Fibroblast of upper back skin (primary cell): ENCODE measurements around the gene MEGF6.
A peak's percentile ranks its signal among the peaks of the same experiment; 100 is the strongest.

Source experiments
- DNase-seq: peaks from one replicate; pipeline ENCODE4 v3.0.0-alpha.2; 2013

Gene MEGF6

DNA sequence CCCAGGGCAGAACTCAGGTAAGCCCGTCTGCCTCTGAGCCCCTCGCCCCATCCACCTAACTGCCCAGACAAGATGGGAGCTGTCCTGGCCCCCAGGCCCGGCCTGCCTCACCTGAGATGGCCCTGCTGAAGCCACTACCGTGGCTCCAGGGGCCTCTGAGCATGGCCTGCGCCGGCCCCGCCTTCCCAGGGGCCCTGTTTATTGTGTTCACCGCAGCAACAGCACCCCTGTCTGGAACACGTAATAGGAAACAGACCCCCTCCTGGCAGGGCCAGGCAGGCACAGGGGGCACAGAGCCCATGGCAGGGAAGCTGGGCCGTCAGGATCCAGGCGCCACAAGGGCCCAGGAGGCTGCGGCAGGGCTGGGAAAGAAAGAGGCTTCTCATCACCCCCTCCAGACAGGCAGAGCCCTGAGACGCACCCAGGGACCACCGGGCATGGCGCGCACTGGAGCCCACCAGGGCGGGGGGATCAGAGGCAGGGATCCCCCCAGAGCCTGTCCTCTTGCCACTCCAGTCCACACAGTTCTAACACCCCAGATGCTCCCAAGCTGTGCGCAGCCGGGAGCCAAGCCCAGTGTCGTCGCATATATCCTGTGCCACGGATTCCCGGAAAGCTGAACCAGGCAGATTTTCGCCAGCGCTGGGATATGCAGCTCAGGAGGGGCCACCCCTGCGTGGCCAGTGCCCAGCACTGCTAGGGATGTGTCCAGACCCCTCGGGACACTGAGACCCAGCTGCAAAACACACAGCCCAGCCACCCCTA, 94.2 kb downstream of the MEGF6 start:
- no peak for DNase-seq

DNA sequence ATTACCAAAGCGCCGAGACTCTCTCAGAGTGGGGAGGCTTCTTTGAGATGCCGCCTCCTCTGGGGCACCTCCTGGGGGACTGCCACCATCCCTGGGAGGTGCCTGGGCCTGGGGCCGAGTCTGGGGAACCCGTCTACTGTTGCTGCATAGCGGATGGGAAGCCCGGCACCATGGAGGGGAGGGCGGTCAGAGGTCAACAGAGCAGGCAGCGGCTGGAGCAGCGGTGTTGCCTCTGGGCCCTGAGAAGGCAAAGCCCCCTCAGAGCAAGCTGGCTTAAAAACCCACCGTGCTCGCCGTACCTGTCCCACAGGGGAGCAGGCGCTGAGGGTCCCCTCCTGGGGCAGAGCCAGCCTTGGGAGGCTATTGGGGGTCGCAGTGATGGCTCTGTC, 94.8 kb downstream of the MEGF6 start:
- no peak for DNase-seq

DNA sequence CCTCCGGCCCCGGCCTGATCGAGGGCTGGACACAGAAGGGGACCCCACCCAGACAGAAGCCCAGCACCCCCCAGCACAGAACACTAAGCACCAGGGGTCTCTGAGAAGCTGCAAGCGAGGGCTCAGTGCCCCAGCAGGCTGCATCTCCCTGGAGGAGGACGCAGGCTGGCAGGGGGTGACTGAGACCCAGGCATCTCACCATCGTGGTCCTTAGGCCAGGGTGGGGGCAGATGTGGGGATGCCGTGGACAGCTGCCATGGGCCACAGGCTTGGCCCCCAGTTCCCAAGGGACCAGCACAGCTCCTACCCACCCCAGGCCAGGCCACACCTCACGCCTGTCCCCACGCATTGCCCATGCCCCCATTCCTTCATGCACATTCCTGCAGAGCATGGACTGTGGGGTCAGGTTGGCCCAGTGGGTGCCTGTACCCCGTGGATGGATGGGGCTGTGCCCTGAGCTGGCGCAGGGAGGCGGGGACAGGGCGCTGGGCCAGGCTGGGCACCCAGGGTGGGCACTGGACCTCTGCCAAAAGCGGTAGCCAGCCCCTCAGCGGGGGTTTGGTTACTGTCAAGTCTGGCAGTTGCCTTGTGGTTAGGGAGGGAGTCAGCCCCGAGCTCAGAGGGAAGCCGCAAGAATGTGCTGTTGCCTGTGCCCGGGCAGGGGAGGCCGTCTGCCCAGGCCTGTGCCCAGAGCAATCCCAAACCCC, 95.4 kb downstream of the MEGF6 start:
- DNase-seq = peak; percentile 35

DNA sequence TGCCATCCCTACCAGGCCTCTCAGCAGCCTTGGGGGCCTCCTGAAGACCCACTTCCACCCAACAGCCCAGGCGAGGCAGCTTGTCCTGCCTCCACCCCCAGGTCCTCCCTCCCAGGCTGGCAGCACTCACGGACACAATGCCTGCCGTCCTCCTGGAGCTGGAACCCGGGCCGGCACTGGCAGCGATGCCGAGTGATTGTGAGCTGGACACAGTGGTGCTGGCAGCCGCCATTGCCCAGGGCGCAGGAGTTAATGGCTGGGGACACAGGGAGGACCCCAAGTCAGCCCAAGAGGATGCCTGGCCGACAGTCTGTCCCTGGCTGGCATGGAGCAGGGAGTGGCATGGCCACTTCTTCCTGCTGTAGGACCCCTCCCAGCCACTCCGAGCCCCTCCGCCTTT, 96.0 kb downstream of the MEGF6 start:
- no peak for DNase-seq

DNA sequence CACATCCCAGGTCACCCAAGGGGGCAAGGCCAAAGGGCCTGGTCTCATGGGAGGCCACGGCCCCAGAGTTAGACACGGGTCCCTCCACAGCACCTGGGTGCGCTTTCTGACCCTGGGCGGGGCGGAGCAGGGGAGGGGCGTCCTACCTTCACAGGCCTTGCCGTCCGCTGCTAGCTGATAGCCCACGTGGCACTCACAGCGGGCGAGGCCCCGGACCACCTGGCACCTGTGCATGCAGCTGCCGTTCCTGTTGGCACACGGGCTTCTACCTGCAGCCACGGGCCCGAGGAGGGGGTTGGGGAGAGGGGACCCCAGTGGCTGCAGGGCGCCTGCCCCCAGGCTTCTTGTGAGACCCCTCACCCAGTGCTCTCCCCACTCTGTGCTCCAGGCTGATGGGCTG, 96.9 kb downstream of the MEGF6 start:
- DNase-seq = no peak

DNA sequence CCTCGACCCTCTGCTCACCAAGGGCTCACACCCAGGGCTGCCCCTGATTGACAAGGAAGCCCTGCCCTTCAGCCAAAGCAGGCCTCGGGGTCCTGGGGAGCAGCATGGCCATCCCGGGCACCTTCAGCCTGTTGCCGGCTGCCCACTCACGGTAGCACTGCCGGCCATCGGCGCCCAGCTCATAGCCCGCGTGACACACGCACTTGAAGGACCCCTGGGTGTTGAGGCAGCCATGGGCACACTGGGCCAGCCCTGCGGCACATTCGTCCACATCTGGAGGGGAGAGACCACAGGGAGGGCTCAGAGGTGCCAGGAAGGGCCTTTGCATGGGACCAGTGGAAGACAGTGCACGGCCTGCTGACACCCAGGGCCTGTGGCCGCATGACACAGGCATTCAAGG, 99.5 kb downstream of the MEGF6 start:
- no peak for DNase-seq

DNA sequence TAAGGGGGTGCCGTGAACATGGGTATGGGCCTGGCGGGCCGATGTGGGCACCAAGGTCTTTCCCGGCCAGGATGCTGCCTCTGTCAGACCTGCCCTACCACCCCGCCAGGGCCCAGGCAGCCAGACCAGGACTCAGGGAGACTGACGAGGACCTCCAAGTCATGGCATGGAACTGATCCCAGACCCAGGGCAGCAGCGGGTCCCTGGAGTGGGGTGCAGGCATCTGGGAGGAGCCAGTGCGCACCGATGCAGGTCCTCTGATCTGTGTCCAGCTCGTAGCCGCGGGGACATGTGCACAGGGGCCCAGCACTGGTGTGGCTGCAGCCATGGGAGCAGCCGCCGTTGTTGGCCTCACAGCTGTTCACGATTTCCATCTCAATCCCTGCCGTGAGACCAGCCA, 100.0 kb downstream of the MEGF6 start:
- no peak for DNase-seq

DNA sequence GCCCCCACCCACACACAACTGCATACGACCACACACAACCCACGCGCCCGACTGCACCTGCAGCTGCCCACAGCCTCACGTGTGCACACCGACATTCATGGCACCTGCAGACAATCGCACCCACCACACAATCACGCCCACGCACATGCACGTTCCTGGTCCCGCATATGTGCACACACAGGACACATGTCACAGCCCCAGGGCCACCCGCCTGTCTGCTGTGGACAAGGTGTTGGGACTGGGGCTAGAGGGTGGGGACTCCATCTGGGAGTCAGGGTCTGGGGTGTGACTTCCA, 100.4 kb downstream of the MEGF6 start:
- no peak for DNase-seq

DNA sequence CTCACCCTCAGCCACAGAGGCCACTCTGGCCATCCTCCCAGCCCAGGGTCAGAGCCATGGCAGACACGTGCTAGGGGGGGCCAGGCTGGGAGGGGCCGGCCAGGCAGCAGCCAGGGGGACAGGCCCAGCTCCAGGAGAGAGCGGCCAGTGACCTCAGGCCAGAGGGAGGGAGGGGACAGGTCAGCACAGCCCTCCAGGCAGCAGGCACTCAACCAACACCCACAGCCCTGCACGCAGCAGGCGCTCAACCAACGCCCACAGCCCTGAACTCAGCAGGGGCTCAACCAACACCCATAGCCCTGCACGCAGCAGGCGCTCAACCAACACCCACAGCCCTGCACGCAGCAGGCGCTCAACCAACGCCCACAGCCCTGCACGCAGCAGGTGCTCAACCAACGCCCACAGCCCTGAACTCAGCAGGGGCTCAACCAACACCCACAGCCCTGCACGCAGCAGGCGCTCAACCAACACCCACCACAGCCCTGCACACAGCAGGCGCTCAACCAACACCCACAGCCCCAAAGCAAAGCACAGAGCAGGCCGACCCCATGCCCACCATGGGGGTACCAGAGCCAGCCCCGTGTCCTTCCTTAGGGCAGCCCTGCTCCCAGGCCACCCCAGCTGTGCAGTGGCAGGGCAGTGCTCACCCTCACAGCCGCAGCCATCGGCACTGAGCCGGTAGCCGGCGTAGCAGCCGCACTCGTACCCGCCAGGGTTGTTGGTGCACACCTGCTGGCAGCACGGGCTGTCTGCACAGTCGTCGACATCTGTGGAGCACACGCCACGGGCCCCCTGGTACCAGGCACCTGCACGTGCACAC, 101.0 kb downstream of the MEGF6 start:
- no peak for DNase-seq

DNA sequence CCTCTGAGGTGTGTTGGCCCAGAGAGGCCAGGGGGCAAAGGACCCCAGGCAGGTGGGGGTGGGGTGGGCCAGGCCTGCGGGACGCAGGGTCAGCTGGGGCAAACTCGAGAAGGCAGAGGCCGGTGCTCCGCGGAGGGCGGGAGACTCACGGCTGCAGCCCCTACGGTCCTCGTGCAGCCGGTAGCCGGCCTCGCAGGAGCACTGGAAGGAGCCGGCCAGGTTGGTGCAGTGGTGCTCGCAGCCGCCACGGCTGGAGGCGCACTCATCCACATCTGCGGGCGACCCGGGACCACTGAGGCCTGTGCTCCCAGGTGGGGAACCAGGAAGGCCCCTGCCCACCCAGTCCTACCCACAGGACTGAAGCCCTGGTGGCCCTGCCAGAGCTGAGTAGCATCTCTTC, 101.6 kb downstream of the MEGF6 start:
- DNase-seq = no peak

DNA sequence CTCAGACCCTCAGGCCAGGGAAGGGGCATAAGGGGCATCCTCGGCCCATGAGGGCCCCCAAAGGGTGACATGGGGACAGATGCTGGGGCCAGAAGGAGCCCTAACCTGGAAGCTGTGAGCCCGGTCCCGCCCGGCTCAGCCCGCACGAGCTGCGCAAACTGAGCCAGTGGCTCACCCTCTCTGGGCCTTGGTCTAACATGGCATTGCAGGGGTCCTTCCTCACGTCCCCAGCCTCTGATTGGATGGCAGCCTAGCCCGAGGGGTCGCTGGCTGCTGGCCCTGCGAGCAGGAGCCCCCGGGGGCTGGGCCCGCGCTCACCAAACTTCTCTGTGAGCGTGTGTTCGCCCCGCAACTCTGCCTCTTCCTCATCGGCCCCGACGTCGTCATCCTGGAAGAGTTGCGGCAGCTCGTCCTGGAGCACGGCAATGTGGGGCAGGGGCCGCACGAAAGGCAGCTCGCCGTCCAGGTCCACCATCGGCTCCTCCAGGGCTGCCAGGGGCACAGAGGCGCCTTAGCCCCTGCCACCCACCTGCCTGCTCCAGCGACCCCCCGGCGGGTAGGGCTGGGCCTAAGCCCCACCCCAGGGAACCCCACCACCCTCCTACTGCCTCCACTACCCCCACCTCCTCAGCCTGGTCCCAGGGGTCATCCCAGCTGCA, 102.4 kb downstream of the MEGF6 start:
- DNase-seq = no peak

DNA sequence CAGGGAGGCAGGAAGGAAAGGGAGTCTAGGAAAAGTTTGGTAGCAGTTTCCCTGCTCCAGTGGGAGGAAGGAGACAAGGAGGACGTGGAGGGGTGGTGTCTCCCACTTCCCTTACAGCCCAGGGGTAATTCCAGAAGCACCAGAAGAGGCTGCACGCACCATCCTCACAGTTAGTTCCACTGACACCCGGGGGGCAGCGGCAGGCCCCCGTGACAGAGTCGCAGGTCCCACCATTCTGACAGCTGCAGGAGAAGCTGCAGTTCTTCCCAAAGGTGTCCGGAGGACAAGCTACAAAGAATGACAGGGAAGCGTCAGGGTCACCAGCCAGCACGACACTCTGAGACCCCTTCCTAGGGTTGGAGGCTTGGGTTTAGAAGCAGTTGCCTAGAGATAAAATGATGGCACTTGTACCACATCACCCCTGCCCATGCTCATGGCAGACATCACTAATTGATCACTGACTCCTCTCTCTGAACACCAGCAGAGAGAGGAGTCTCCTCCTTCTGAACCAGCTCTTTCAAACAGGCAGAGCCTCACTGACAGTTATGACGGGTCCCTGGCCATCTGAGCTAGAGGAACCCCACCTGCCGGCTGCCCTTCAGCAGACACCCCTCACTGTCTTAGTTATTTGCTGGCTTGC, 103.6 kb downstream of the MEGF6 start:
- DNase-seq = no peak

DNA sequence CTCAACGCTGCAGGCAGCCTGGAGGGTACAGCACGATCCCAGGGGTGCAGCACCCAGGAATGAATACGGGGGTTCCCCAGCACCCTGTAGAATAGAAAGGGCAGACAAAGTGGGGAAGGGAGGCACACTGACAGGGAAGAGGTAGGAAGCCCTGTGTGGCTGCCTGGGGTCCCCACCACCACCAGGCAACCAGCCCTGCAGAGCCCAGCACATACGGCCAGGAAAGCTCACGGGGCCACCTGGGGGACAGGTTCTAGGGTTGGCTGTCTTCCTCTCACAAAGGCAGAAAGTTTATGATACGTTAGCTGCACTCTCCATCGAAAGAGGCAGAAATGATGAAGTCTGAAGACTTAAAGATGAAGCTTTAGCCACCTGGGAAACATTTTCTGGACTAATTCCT, 104.4 kb downstream of the MEGF6 start:
- no peak for DNase-seq

DNA sequence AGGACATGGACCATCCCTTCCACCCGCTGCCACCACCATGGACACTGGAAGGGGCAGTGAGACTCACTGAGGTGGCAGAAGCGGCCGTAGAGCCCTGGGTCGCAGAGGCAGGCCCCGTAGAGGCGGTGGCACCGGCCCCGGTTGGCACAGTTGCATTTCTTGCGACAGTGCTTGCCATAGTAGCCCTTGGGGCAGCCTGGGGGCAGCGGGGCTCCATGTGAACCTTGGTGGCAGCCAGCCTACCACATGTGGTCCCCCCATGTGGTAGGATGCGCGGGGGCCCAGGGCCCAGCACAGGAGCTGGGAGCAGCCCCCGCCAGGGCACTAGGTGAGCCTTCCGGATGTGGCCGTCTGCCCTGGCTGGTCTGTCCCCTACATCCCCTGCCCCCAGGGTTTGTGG, 105.3 kb downstream of the MEGF6 start:
- DNase-seq = no peak

DNA sequence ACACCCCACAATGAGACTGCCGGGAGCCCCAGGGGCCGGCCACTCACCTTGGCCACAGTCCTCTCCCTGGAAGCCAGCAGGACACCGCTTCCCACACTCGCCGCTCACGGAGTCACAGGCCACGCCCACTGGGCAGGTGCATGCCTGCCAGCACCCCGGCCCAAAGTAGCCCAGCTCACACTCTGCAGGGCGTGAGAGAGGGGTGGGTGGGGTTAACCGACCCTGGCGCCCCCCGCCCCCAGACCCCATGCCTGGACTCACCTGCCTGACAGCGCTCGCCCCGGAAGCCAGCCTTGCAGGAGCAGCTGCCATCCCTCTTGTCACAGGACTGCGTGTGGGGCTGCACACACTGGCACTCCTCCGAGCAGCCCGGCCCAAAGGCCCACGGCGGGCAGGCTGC, 106.1 kb downstream of the MEGF6 start:
- no peak for DNase-seq

DNA sequence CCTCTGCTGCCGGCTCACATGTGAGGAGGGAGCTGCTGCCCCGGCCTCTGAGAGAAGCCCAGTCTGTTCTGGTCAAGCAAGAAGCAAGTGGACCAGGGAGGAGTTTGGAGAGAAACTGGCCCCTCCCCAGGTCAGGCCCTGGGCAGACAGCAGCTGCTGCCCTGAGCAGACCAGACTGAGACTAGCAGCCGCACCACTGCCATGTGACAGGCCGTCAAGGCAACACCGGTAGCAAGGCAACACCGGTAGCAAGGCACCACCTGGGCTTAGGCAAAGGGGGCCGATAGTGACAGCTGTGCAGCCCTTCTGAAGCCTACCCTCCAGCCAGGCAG, 106.5 kb downstream of the MEGF6 start:
- DNase-seq = no peak

DNA sequence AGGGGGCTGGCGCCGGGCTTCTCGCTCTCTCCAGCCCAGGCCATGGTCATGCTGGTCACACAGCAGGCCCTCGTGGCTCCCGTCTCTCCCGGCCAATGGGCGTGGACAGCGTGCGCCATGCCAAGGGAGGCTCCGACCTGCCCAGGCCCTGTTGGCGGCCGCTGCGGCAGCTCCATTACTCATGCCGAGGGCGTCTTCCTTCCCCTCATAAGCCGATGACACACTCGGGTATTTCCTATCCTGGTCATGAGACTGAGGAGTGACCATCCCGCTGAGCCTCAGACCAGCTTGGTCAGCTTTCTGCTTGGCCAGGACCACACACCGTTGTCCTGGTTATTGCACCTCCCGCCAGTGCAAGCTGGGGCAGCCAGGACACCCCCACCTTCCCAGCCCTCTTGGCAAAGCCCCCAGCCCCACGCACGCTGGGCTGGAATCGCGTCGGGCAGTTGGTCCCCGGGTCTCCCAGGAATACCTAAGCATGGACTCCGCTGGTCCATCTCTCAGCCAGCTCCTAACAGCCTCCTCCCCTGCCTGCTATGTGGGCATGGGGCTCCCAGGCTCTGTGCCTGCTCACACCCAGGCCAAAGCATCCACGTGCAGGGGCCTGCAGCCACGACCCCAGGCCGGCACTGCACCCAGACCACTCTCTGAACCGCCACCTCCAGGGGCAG, 107.0 kb downstream of the MEGF6 start:
- DNase-seq = peak; percentile 25

DNA sequence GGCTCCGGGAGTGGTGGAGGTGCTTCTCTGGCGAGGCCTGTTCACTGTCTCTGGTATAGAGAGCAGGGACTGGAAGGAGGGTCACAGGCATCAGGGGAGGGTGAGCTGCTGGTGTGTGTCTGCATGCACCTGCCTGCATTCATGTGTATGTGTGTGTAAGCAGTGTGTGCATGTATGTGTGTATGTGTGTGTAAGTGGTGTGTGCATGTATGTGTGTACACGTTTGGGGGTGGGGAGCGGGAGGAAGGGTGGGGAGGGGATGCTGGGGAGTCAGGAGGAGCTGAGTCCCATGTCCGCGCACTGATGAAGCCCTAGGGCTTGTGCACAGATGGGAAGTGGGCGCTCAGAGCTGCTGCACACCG, 107.8 kb downstream of the MEGF6 start:
- no peak for DNase-seq

DNA sequence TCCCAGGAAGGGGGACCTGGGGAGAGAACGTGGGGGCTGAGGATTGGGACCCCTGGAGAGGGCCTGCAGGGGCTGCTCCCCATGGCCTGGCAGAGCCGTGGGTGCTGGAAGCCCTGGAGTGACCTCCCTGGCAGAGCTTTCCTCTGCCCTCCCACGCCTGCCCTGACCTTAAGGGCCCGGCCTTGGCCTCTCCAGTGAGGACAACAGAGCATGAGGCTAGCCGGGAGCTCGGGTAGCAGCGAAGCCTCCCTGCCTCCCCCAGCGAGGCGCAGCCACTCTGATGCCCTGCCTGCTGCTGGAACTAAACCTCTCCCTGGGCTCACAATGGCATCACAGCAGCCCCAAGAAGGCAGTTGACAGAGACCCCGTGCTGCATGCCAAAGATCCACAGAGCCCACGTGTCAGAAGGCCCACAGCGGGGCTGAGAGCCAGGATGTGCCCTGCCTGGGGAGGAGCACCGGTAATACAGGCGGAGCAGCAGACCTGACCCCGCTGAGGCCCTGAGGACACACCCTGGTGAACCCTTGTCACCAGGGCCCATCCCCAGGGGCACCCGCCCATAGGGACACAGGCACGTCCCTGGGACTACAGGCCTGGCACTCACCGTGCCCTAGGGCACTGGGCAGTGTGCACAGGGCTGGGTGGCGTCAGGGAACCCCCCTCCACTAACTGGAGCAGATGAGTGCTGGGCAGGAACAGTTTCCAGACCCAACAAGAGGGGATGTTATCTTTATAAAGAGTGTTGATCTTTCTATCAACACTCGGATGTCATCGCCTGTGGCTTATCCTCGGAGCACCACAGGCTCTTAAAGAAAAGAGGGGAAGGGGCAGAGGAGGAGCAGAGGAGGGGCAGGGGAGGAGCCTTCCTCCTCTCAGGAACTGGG, 108.4 kb downstream of the MEGF6 start:
- no peak for DNase-seq

DNA sequence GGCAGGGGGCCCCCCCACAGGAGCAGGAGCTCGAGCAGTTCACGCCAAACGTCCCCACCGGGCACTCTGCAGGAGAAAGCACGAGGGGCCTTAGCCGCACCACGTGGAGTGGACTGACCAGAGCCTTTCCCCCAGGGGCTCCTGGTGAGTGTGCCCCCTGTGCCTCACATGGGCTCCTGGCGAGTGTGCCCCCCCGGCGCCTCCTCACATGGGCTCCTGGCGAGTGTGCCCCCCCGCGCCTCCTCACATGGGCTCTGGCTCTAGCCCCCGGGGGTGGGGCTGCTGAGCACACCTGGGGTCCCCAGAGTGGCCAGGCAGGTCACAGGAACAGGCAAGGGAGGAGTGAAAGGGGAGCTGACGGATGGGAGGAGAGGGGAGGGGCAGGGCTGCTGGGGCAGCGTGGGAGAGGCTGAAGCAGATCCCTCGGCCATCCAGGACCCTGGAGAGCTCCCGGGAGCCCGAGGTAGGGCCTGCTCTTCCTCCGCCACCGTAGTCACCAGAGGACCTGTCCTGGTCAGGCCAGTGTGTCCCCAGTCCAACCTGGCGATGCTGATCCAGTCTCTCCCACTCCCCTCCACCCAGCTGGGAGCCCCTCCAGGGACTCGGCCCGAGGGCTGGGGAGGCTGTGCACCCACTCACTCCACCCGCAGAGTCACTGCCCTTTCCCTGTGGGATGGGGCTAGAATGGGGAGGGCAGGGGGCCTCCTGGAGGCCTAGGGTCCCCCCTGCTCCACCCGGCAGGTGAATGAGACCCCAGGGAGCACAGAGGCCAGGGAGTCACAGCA, 109.3 kb downstream of the MEGF6 start:
- DNase-seq = peak; percentile 23

DNA sequence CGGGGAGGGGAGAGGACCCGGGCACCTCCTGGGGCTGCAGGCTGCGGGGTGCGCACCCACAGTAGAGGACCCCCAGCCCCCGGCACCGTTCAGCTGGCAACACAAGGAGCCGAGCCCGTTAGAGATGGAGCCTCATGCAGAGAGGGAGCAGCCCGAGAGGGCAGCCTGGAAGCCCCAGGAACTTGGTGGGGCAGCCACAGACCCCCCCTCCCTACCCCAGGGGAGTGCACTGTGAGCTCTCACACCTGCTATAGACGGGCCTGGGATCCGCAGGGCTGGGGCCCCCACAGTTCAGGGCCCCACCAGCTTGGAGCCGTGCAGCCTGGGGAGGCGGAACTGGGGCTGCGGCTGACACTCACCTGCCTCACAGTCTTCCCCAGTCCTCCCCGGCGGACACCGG, 109.9 kb downstream of the MEGF6 start:
- DNase-seq = no peak
